Measurements from ENCODE around the gene CACNA1C.

DNA sequence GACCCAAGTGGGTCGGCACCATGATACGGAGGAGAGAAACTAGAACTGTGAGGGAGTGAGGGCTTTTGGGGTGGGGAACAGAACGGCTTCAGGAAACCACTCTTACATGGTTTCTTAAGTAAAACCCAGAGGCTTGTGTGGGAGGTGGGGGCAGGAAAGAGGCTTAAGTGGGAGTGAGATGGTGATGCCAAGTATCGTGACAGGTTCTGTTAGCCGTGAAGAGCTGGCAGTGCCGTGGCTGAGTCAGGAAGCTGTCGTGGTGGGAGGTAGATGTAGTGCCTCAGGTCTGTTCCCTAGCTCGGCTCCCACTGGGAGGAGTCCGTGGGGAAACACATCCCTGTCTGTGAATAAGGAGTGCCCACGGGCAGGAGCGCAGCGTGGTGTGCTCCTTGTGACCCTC, 556.2 kb downstream of the CACNA1C start:
- no peak for TF ChIP-seq TCF12 (IDR thresholded peaks at IDR 0.05)
- TF ChIP-seq POLR2AphosphoS5 (IDR thresholded peaks at IDR 0.05; ENCODE audit: low read depth, low read length) = no peak
- TF ChIP-seq, protein P1, sequence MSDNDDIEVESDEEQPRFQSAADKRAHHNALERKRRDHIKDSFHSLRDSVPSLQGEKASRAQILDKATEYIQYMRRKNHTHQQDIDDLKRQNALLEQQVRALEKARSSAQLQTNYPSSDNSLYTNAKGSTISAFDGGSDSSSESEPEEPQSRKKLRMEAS (IDR thresholded peaks at IDR 0.05; ENCODE audit: low read depth) = no peak
- TF ChIP-seq, protein P2, sequence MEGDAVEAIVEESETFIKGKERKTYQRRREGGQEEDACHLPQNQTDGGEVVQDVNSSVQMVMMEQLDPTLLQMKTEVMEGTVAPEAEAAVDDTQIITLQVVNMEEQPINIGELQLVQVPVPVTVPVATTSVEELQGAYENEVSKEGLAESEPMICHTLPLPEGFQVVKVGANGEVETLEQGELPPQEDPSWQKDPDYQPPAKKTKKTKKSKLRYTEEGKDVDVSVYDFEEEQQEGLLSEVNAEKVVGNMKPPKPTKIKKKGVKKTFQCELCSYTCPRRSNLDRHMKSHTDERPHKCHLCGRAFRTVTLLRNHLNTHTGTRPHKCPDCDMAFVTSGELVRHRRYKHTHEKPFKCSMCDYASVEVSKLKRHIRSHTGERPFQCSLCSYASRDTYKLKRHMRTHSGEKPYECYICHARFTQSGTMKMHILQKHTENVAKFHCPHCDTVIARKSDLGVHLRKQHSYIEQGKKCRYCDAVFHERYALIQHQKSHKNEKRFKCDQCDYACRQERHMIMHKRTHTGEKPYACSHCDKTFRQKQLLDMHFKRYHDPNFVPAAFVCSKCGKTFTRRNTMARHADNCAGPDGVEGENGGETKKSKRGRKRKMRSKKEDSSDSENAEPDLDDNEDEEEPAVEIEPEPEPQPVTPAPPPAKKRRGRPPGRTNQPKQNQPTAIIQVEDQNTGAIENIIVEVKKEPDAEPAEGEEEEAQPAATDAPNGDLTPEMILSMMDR (IDR thresholded peaks at IDR 0.05) = no peak
- no peak for TF ChIP-seq SIN3A (IDR thresholded peaks at IDR 0.05; ENCODE audit: borderline replicate concordance, low read depth, low read length)
- TF ChIP-seq, protein P3, sequence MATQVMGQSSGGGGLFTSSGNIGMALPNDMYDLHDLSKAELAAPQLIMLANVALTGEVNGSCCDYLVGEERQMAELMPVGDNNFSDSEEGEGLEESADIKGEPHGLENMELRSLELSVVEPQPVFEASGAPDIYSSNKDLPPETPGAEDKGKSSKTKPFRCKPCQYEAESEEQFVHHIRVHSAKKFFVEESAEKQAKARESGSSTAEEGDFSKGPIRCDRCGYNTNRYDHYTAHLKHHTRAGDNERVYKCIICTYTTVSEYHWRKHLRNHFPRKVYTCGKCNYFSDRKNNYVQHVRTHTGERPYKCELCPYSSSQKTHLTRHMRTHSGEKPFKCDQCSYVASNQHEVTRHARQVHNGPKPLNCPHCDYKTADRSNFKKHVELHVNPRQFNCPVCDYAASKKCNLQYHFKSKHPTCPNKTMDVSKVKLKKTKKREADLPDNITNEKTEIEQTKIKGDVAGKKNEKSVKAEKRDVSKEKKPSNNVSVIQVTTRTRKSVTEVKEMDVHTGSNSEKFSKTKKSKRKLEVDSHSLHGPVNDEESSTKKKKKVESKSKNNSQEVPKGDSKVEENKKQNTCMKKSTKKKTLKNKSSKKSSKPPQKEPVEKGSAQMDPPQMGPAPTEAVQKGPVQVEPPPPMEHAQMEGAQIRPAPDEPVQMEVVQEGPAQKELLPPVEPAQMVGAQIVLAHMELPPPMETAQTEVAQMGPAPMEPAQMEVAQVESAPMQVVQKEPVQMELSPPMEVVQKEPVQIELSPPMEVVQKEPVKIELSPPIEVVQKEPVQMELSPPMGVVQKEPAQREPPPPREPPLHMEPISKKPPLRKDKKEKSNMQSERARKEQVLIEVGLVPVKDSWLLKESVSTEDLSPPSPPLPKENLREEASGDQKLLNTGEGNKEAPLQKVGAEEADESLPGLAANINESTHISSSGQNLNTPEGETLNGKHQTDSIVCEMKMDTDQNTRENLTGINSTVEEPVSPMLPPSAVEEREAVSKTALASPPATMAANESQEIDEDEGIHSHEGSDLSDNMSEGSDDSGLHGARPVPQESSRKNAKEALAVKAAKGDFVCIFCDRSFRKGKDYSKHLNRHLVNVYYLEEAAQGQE (IDR thresholded peaks at IDR 0.05; ENCODE audit: low read depth, low read length) = no peak
- TF ChIP-seq EZH2phosphoT487 (IDR thresholded peaks at IDR 0.05; ENCODE audit: borderline replicate concordance, low read depth) = no peak
- no peak for TF ChIP-seq GABPA (IDR thresholded peaks at IDR 0.05; ENCODE audit: low read depth)
- TF ChIP-seq, protein P4, sequence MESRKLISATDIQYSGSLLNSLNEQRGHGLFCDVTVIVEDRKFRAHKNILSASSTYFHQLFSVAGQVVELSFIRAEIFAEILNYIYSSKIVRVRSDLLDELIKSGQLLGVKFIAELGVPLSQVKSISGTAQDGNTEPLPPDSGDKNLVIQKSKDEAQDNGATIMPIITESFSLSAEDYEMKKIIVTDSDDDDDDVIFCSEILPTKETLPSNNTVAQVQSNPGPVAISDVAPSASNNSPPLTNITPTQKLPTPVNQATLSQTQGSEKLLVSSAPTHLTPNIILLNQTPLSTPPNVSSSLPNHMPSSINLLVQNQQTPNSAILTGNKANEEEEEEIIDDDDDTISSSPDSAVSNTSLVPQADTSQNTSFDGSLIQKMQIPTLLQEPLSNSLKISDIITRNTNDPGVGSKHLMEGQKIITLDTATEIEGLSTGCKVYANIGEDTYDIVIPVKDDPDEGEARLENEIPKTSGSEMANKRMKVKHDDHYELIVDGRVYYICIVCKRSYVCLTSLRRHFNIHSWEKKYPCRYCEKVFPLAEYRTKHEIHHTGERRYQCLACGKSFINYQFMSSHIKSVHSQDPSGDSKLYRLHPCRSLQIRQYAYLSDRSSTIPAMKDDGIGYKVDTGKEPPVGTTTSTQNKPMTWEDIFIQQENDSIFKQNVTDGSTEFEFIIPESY (IDR thresholded peaks at IDR 0.05; ENCODE audit: borderline replicate concordance, low read depth) = no peak
- no peak for TF ChIP-seq RAD21 (IDR thresholded peaks at IDR 0.05; ENCODE audit: low read length)
- TF ChIP-seq FOSL2 (IDR thresholded peaks at IDR 0.05; ENCODE audit: borderline replicate concordance, low read depth) = no peak
